K562 (cell line): Measurements from ENCODE around the gene TLR2. TPM values are rescaled to one million over a fixed set of nuclear protein-coding genes. Genes with fewer than 3 reads are reported as not detected.

Source experiments
- ATAC-seq: fragments of 200-7000 bp; cut with Tn5 transposase; 3 replicates; pipeline ENCODE4 v1.9.1; 2020; ENCODE audit warnings: moderate library complexity
- BruUV-seq: library from RNA; stranded (reverse); fragments of 400-500 nt; replicated peaks from 2 replicates; lab custom pipeline; 2021; lab: Mats Ljungman, UMichigan
- CTCF ChIA-PET: fragments of 300-600 bp; formaldehyde crosslinking; extraction: SDS; loops from one replicate; lab custom pipeline; 2021; ENCODE audit warnings: low intra/inter-chr PET ratio; lab: Yijun Ruan, JAX
- POLR2A ChIA-PET: fragments of 300-600, 350-650 bp; sonication (Branson Sonifier 250); formaldehyde crosslinking; extraction: SDS; loops from one replicate; lab custom pipeline; 2021; ENCODE audit warnings: antibody characterized with exemption, inconsistent platforms; lab: Yijun Ruan, JAX
- DNase-seq, 4 experiments: peaks; one replicate each; pipeline versions ENCODE4 v3.0.0 to v3.0.0-alpha.2; 2011 to 2018; ENCODE audit warnings: low spot score in 3 of 4, mixed read lengths in 3 of 4; ENCODE audit errors: extremely low read depth in 1 of 4
- FAIRE-seq: peaks from 2 replicates; lab custom pipeline; 2011; peaks lifted over from hg19 to GRCh38; lab: Jason Lieb, UNC
- H2AFZ ChIP-seq: 2 replicates; pipeline ENCODE4 v1.6.0; 2011; ENCODE audit warnings: low read depth, low read length, control low read depth, inconsistent platforms
- H3K27ac ChIP-seq: fragments of 200-600 bp; 3 replicates; pipeline ENCODE4 v1.8.0; 2011; ENCODE audit warnings: low read depth, mild to moderate bottlenecking, control low read depth, inconsistent platforms, low read length, moderate library complexity, mixed read lengths; ENCODE audit errors: extremely low read depth
- H3K27me3 ChIP-seq, 2 experiments: fragments of 300-600 bp in 1 of 2; 2 replicates in 1 of 2; 3 replicates in 1 of 2; pipeline versions ENCODE4 v1.6.0 to v1.8.0; 2011; ENCODE audit warnings: inconsistent platforms in 2 of 2, low read length in 2 of 2, mild to moderate bottlenecking in 1 of 2, mixed read lengths in 1 of 2, moderate library complexity in 1 of 2; ENCODE audit not compliant: control insufficient read depth in 2 of 2, insufficient read depth in 2 of 2
- H3K36me3 ChIP-seq: fragments of 300-600 bp; 3 replicates; pipeline ENCODE4 v1.8.0; 2011; ENCODE audit warnings: mild to moderate bottlenecking, low read length, inconsistent platforms; ENCODE audit not compliant: control insufficient read depth, insufficient read depth
- H3K4me1 ChIP-seq, 2 experiments: fragments of 200-600 bp in 1 of 2; replicated peaks in 1 of 2; 2 replicates in 1 of 2; 3 replicates in 1 of 2; pipeline versions ENCODE4 v1.5.1 to v1.8.0; 2011; ENCODE audit warnings: inconsistent platforms in 2 of 2, low read length in 2 of 2, mild to moderate bottlenecking in 1 of 2, mixed read lengths in 1 of 2, moderate library complexity in 1 of 2; ENCODE audit not compliant: control insufficient read depth in 2 of 2, insufficient read depth in 2 of 2
- H3K4me2 ChIP-seq: 2 replicates; pipeline ENCODE4 v1.6.1; 2011; ENCODE audit warnings: low read length, control low read depth, inconsistent platforms, mixed read lengths; ENCODE audit not compliant: insufficient read depth
- H3K4me3 ChIP-seq: fragments of 200-600 bp; sonication (generic), shearing (Covaris generic); 2 replicates; pipeline ENCODE4 v1.5.1; 2016; ENCODE audit warnings: control low read depth, inconsistent platforms
- H3K79me2 ChIP-seq: fragments of 200-600 bp; 3 replicates; pipeline ENCODE4 v1.8.0; 2011; ENCODE audit warnings: low read length, inconsistent platforms; ENCODE audit not compliant: control insufficient read depth, insufficient read depth
- H3K9ac ChIP-seq, 2 experiments: 2 replicates each; pipeline versions ENCODE4 v1.6.0 to v1.6.1; 2011; ENCODE audit warnings: low read depth in 2 of 2, low read length in 2 of 2, control low read depth in 1 of 2, inconsistent platforms in 1 of 2, mild to moderate bottlenecking in 1 of 2, mixed read lengths in 1 of 2; ENCODE audit not compliant: insufficient read depth in 1 of 2
- H3K9me1 ChIP-seq: one replicate; pipeline ENCODE4 v1.6.0; 2011; ENCODE audit warnings: inconsistent platforms, mild to moderate bottlenecking, low read length, moderate library complexity; ENCODE audit not compliant: control insufficient read depth, insufficient read depth
- H3K9me3 ChIP-seq: replicated peaks from 2 replicates; pipeline ENCODE4 v1.5.1; 2011; ENCODE audit warnings: low read depth, low read length, inconsistent platforms; ENCODE audit not compliant: control insufficient read depth, insufficient read depth
- H4K20me1 ChIP-seq: replicated peaks from 2 replicates; pipeline ENCODE4 v1.6.1; 2011; ENCODE audit warnings: low read length, inconsistent platforms, mixed read lengths; ENCODE audit not compliant: control insufficient read depth, insufficient read depth
- BCL6 ChIP-seq: fragments of 250-450 bp; sonication (Bioruptor Pico); IDR thresholded peaks from 2 replicates; pipeline ENCODE4 v1.4.0; 2020
- HMG20B ChIP-seq: fragments of 250-450 bp; sonication (Bioruptor Pico); IDR thresholded peaks from 2 replicates; pipeline ENCODE4 v1.5.0; 2021; ENCODE audit warnings: mild to moderate bottlenecking
- MBD2 ChIP-seq: sonication (generic); IDR thresholded peaks from 2 replicates; pipeline ENCODE4 v1.6.1; 2016; ENCODE audit warnings: low read depth, borderline replicate concordance
- MTA2 ChIP-seq: fragments of 450-650 bp; IDR thresholded peaks from 2 replicates; pipeline ENCODE4 v1.6.1; 2016; ENCODE audit warnings: low read depth
- NFIC ChIP-seq: fragments of 450-650 bp; IDR thresholded peaks from 2 replicates; pipeline ENCODE4 v1.6.1; 2017; ENCODE audit warnings: mild to moderate bottlenecking, inconsistent platforms
- RBM14 ChIP-seq: fragments of 200-400 bp; formaldehyde crosslinking; IDR thresholded peaks from 2 replicates; pipeline ENCODE4 v1.6.1; 2018; ENCODE audit warnings: low read depth, mild to moderate bottlenecking, low read length, moderate library complexity, borderline replicate concordance; ENCODE audit not compliant: insufficient read depth
- WGBS: fragments of 100-300 bp; shearing (Covaris generic); methylation state at CpG from one replicate; pipeline ENCODE4 v1.1.6; 2016; ENCODE audit warnings: low coverage, mixed read lengths; ENCODE audit not compliant: insufficient coverage; ENCODE audit errors: missing lambda C conversion rate; 5-methylcytosine and 5-hydroxymethylcytosine counted together
- in situ Hi-C: fragments of 300-500 bp; cut with MboI; formaldehyde crosslinking; loops from 4 replicates; pipeline ENCODE4 v1.15.0; 2018; ENCODE audit warnings: inconsistent platforms, mixed read lengths
- intact Hi-C: fragments of 100-400 bp; cut with micrococcal nuclease; formaldehyde crosslinking; loops from 2 replicates; pipeline ENCODE4 v1.14.2; 2022
- polyA plus RNA-seq, 8 experiments: library from polyadenylated mRNA; depleted of rRNA in 4 of 8; stranded (reverse) in 5 of 8; unstranded in 3 of 8; fragments of >200 nt; fragmentation: Nextera tagmentation in 2 of 8; fragmentation: Illumina TruSeq in 1 of 8; extraction: Ambion mirVana in 2 of 8; extraction: Trizol in 1 of 8; gene quantifications; 2 replicates each; pipeline versions ENCODE4 v1.2.1 to v1.2.3, GENCODE V29; 2011 to 2014; ENCODE audit warnings: inconsistent platforms in 1 of 8, missing spikeins in 1 of 8
- total RNA-seq, 7 experiments: library from RNA; depleted of rRNA in 6 of 7; stranded (reverse); fragments of >200 nt in 6 of 7; fragmentation: Illumina TruSeq in 2 of 7; extraction: Trizol in 2 of 7; gene quantifications; 2 replicates each; pipeline versions ENCODE4 v1.2.1 to v1.2.3, GENCODE V29; 2011 to 2021; ENCODE audit warnings: low replicate concordance in 1 of 7
- TF ChIP-seq, protein P1 (sequence below): fragments of 450-650 bp; IDR thresholded peaks from 2 replicates; pipeline ENCODE4 v1.7.0; 2016; ENCODE audit warnings: borderline replicate concordance
- TF ChIP-seq, protein P2 (sequence below), 2 experiments: fragments of 450-650 bp in 1 of 2; sonication (generic) in 1 of 2; formaldehyde crosslinking in 1 of 2; IDR thresholded peaks; 2 replicates each; pipeline versions ENCODE4 v1.7.1 to v1.9.0; 2016 to 2022; ENCODE audit warnings: inconsistent platforms in 1 of 2, mild to moderate bottlenecking in 1 of 2, missing genetic modification reagents in 1 of 2
- TF ChIP-seq, protein P3 (sequence below): sonication (generic); formaldehyde crosslinking; IDR thresholded peaks from 2 replicates; pipeline ENCODE4 v1.8.1; 2023; ENCODE audit warnings: mild to moderate bottlenecking, missing genetic modification reagents
- TF ChIP-seq, protein P4 (sequence below): fragments of 450-650 bp; formaldehyde crosslinking; IDR thresholded peaks from 2 replicates; pipeline ENCODE4 v1.4.0; 2022; ENCODE audit warnings: mild to moderate bottlenecking, moderate library complexity

Gene TLR2
- total and polyA plus RNA-seq, 9 of the 15 experiments (the other 6 are each of a cell fraction or from before 2014, with no cell fraction given), result 0.09 to 0.11 TPM; not detected in 7

DNA sequence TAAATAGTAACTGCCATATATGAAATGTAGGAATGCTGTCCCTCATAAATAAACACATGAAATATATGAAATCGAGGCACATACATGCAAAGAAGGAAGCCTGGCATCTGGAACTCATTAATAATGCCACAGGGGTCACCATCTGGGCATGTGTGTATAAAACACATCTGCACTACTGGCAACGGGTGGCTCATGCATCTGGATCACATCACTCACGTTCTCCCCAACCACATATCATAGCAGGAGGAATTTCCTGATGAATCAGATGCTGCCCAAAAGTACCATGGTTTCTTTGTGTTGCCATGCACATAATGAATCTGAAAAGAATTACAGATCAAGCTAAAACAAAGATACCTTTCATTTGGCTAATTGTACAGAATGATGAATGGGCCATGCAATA lies 47.2 kb downstream of the TLR2 start:
- Histone ChIP-seq H3K4me3 (no peak overlapping the region), H3K9me3 (no peaks in the 10 kb centered on the region), H3K4me1 (no peaks in the 10 kb centered on the region), H2AFZ (no peak overlapping the region), H3K27ac (no peak overlapping the region), H3K27me3 (peaks cover 5 to 7% of the 10 kb centered on the region in 2 experiments; a peak in 3 of 5 replicates), H4K20me1 (no peaks in the 10 kb centered on the region), H3K9me1 (no peaks in the 10 kb centered on the region), H3K36me3 (no peaks in the 10 kb centered on the region), H3K4me2 (no peak overlapping the region), H3K9ac (no peak overlapping the region)
- no TSS peak for BruUV-seq
- ATAC-seq, result no peak
- in situ Hi-C loops (no loop called here), intact Hi-C loops (no loop called here)
- WGBS, result 0% methylated on average over 3 of the region's 3 CpGs
- DNase-seq, result no peak
- no peak for FAIRE-seq
- POLR2A ChIA-PET, result no interaction called here
- TF ChIP-seq BCL6 (CRISPR knock-in tag) (no peak), MBD2 (no peak), MTA2 (no peak), HMG20B (CRISPR knock-in tag) (no peak), NFIC (no peak), RBM14 (no peak)
- TF ChIP-seq, protein P1, sequence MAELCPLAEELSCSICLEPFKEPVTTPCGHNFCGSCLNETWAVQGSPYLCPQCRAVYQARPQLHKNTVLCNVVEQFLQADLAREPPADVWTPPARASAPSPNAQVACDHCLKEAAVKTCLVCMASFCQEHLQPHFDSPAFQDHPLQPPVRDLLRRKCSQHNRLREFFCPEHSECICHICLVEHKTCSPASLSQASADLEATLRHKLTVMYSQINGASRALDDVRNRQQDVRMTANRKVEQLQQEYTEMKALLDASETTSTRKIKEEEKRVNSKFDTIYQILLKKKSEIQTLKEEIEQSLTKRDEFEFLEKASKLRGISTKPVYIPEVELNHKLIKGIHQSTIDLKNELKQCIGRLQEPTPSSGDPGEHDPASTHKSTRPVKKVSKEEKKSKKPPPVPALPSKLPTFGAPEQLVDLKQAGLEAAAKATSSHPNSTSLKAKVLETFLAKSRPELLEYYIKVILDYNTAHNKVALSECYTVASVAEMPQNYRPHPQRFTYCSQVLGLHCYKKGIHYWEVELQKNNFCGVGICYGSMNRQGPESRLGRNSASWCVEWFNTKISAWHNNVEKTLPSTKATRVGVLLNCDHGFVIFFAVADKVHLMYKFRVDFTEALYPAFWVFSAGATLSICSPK, result no peak
- TF ChIP-seq, protein P2, sequence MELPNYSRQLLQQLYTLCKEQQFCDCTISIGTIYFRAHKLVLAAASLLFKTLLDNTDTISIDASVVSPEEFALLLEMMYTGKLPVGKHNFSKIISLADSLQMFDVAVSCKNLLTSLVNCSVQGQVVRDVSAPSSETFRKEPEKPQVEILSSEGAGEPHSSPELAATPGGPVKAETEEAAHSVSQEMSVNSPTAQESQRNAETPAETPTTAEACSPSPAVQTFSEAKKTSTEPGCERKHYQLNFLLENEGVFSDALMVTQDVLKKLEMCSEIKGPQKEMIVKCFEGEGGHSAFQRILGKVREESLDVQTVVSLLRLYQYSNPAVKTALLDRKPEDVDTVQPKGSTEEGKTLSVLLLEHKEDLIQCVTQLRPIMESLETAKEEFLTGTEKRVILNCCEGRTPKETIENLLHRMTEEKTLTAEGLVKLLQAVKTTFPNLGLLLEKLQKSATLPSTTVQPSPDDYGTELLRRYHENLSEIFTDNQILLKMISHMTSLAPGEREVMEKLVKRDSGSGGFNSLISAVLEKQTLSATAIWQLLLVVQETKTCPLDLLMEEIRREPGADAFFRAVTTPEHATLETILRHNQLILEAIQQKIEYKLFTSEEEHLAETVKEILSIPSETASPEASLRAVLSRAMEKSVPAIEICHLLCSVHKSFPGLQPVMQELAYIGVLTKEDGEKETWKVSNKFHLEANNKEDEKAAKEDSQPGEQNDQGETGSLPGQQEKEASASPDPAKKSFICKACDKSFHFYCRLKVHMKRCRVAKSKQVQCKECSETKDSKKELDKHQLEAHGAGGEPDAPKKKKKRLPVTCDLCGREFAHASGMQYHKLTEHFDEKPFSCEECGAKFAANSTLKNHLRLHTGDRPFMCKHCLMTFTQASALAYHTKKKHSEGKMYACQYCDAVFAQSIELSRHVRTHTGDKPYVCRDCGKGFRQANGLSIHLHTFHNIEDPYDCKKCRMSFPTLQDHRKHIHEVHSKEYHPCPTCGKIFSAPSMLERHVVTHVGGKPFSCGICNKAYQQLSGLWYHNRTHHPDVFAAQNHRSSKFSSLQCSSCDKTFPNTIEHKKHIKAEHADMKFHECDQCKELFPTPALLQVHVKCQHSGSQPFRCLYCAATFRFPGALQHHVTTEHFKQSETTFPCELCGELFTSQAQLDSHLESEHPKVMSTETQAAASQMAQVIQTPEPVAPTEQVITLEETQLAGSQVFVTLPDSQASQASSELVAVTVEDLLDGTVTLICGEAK (IDR thresholded peaks at IDR 0.05), result no peak
- TF ChIP-seq, protein P2 (CRISPR knock-in tag; IDR thresholded peaks at IDR 0.05), result no peak
- TF ChIP-seq, protein P3, sequence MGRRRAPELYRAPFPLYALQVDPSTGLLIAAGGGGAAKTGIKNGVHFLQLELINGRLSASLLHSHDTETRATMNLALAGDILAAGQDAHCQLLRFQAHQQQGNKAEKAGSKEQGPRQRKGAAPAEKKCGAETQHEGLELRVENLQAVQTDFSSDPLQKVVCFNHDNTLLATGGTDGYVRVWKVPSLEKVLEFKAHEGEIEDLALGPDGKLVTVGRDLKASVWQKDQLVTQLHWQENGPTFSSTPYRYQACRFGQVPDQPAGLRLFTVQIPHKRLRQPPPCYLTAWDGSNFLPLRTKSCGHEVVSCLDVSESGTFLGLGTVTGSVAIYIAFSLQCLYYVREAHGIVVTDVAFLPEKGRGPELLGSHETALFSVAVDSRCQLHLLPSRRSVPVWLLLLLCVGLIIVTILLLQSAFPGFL (CRISPR knock-in tag), result no peak
- TF ChIP-seq, protein P4, sequence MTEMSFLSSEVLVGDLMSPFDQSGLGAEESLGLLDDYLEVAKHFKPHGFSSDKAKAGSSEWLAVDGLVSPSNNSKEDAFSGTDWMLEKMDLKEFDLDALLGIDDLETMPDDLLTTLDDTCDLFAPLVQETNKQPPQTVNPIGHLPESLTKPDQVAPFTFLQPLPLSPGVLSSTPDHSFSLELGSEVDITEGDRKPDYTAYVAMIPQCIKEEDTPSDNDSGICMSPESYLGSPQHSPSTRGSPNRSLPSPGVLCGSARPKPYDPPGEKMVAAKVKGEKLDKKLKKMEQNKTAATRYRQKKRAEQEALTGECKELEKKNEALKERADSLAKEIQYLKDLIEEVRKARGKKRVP, result no peak
- TF ChIP-seq, all 486 proteins: peak for 0
- CTCF ChIA-PET, result interaction anchor here (0.6 kb wide), 1 partner anchor 1230 kb away, joined by 3 read pairs; no protein-coding TSS in a partner anchor
- no peaks in the 10 kb centered on the region for H3K79me2 ChIP-seq
